HG02763 (cell line): ENCODE data around the gene HINT2.

Experiments used
- ATAC-seq: cut with Tn5 transposase; IDR thresholded peaks from one replicate; pipeline ENCODE4 v1.9.1; 2021; ENCODE audit warnings: mild to moderate bottlenecking, moderate library complexity; ENCODE audit not compliant: unreplicated experiment

Gene HINT2

GRCh38 chr9:35781066-35781465 lies 33.8 kb downstream of the HINT2 start:
- no peak for ATAC-seq

- ATAC-seq = no peak
These were observed 36.3 kb downstream of the HINT2 start for GRCh38 chr9:35778496-35778895.

- no peak for ATAC-seq
These were observed 38.8 kb downstream of the HINT2 start for GRCh38 chr9:35776018-35776417.

- no peak for ATAC-seq
These were observed 39.8 kb downstream of the HINT2 start for GRCh38 chr9:35774907-35775635.

GRCh38 chr9:35771943-35772342 lies 42.9 kb downstream of the HINT2 start:
- no peak for ATAC-seq

GRCh38 chr9:35771534-35771933 lies 43.3 kb downstream of the HINT2 start:
- ATAC-seq = no peak

GRCh38 chr9:35771075-35771433 lies 43.8 kb downstream of the HINT2 start:
- no peak for ATAC-seq

GRCh38 chr9:35769763-35770162 lies 45.1 kb downstream of the HINT2 start:
- no peak for ATAC-seq

GRCh38 chr9:35767458-35767857 lies 47.4 kb downstream of the HINT2 start:
- ATAC-seq = no peak

- no peak for ATAC-seq
These were observed 47.8 kb downstream of the HINT2 start for GRCh38 chr9:35766997-35767396.

GRCh38 chr9:35763803-35764202 lies 51.0 kb downstream of the HINT2 start:
- ATAC-seq = no peak

GRCh38 chr9:35763181-35763580 lies 51.7 kb downstream of the HINT2 start:
- ATAC-seq = no peak
